Tibial artery (tissue), 4 donors: Measurements from ENCODE around the gene LIG3.
A peak's percentile ranks its signal among the peaks of the same experiment; 100 is the strongest.
"Not testable (repeated sequence)": the region's sequence is repeated elsewhere in the genome, so short reads cannot be mapped to it uniquely, and the experiment has no call there.

Experiments used
- DNase-seq, 2 donors: peaks; one replicate each; pipeline ENCODE4 v3.0.0-alpha.2; 2019
- H3K27ac ChIP-seq, 2 donors: fragments of 200-600 bp; sonication (generic) in 1 of 2; 1 replicate in 1 of 2; 2 replicates in 1 of 2; pipeline ENCODE4 v1.5.1; 2018 to 2019; ENCODE audit warnings: mild to moderate bottlenecking in 1 of 2
- H3K27me3 ChIP-seq, 2 donors: fragments of 200-600 bp; sonication (generic) in 1 of 2; one replicate each; pipeline versions ENCODE4 v1.5.1 to v1.6.0; 2016 to 2019
- H3K36me3 ChIP-seq, 3 donors: fragments of 200-600 bp; sonication (generic) in 2 of 3; one replicate each; pipeline ENCODE4 v1.5.1; 2016 to 2019; ENCODE audit warnings: mild to moderate bottlenecking in 2 of 3
- H3K4me1 ChIP-seq, 4 donors: fragments of 200-600 bp; sonication (generic) in 2 of 4; 1 replicate in 3 of 4; 2 replicates in 1 of 4; pipeline ENCODE4 v1.5.1; 2016 to 2019
- H3K4me3 ChIP-seq, 2 donors: fragments of 200-600 bp; sonication (generic) in 1 of 2; 1 replicate in 1 of 2; 2 replicates in 1 of 2; pipeline ENCODE4 v1.5.1; 2018 to 2019; ENCODE audit warnings: mild to moderate bottlenecking in 2 of 2
- H3K9me3 ChIP-seq, 3 donors: fragments of 200-600 bp; sonication (generic) in 1 of 3; one replicate each; pipeline ENCODE4 v1.5.1; 2016 to 2019
- CTCF ChIP-seq, 2 experiments: fragments of 200-600 bp in 1 of 2; fragments of 450-650 bp in 1 of 2; IDR thresholded peaks; one replicate each; pipeline ENCODE4 v1.5.1; 2017 to 2019; ENCODE audit warnings: antibody characterized with exemption in 2 of 2, mild to moderate bottlenecking in 1 of 2, moderate library complexity in 1 of 2
- intact Hi-C: fragments of 100-400 bp; cut with DNase I; formaldehyde crosslinking; loops from one replicate; pipeline ENCODE4 v1.15.0; 2023; ENCODE audit warnings: low total_unique reads

LIG3 gene

DNA sequence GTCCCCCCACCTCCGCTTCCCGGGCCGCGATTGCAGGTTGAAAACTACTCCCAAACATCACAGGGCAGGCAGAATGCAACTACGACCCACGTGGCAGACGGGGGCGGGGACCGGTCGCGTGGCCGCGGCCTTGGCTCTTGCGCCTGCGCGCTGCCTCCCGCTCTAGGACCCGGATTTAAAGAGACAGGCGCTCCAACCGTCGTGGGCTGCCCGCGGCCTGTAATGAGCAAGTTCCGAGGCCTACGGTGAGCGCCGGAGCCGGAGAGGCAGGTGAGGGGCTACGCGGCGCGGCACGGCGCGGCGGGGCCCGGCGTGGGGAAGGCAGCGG lies at the start of gene LIG3:
TSS of gene LIG3 (plus strand) at position 160 of the 328 bp plus-strand sequence. CDS start 2,494 bp downstream, outside the sequence.
- DNase-seq, result peak; percentile 93 to 96
- no peak for TF ChIP-seq CTCF (IDR thresholded peaks at IDR 0.05)
- H3K4me1 ChIP-seq, result peaks cover 0 to 30% (median 18%) of the 10 kb centered on the region in 4 donors
- intact Hi-C loops, result loop anchor here (10.0 kb wide), 2 partner anchors 134 to 1614 kb away; partner anchors contain the start of genes DHRS11 and RAD51D
- peak within 1 kb of the TSS; percentile 86 to 92 for H3K4me3 ChIP-seq
- H3K27ac ChIP-seq, result peak within 1 kb of the TSS; percentile 97 to 99
- no peaks in the 10 kb centered on the region for H3K27me3 ChIP-seq
- peaks cover 0 to 16% (median 0%) of the 10 kb centered on the region in 3 donors for H3K36me3 ChIP-seq
- H3K9me3 ChIP-seq, result no peaks in the 10 kb centered on the region

DNA sequence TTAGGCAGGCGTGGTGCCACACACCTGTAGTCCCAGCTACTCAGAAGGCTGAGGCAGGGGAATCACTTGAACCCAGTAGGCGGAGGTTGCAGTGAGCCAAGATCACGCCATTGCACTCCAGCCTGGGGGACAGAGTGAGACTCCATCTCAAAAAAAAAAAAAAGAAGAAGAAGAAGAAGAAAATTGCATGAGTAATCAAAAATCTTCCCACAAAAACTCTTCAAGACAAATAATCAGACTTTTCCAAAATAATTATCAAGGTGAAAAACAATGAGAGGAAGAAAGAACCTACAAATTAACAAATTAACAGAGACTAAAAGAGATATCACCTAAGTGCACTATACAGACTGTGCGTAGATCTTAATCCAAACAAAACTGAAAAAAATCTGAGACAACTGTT lies 29.5 kb upstream of the LIG3 start:
- H3K4me3 ChIP-seq, H3K4me1 ChIP-seq, H3K27ac ChIP-seq, H3K9me3 ChIP-seq, H3K36me3 ChIP-seq, H3K27me3 ChIP-seq, DNase-seq, intact Hi-C loops: not testable (repeated sequence)

GRCh38 chr17:34958438-34958837 lies 21.9 kb upstream of the LIG3 start:
- H3K27ac ChIP-seq, result no peak overlapping the region
- no peak overlapping the region for H3K4me3 ChIP-seq
- H3K36me3 ChIP-seq, result peaks cover 0 to 1% (median 0%) of the 10 kb centered on the region in 3 donors
- intact Hi-C loops, result no loop called here
- H3K9me3 ChIP-seq, result no peaks in the 10 kb centered on the region
- no peaks in the 10 kb centered on the region for H3K27me3 ChIP-seq
- no peak for DNase-seq
- no peak for TF ChIP-seq CTCF (IDR thresholded peaks at IDR 0.05)
- peaks cover 0 to 17% (median 11%) of the 10 kb centered on the region in 4 donors for H3K4me1 ChIP-seq

- Histone ChIP-seq H3K27me3 (no peaks in the 10 kb centered on the region), H3K4me3 (peak within 1 kb of the TSS; percentile 68 to 84), H3K4me1 (peaks cover 0 to 17% (median 11%) of the 10 kb centered on the region in 4 donors), H3K36me3 (peaks cover 8 to 30% (median 23%) of the 10 kb centered on the region in 3 donors), H3K9me3 (no peaks in the 10 kb centered on the region), H3K27ac (peak within 1 kb of the TSS; percentile 88 to 90)
- DNase-seq, result peak; percentile 92 to 94
- TF ChIP-seq CTCF (IDR thresholded peaks at IDR 0.05), result no peak
- intact Hi-C loops, result loop anchor here (1.0 kb wide), 1 partner anchor 128 kb away; no protein-coding TSS in a partner anchor
Observed at GRCh38 chr17:34961093-34961911, 19.0 kb upstream of the LIG3 start, which contains the start of the genes CCT6B and ZNF830. Gene CCT6B (minus strand): TSS chr17:34961460. CDS start chr17:34961393, 67 bp downstream. Gene ZNF830 (plus strand): TSS chr17:34961540. CDS start chr17:34961567, 27 bp downstream.

DNA sequence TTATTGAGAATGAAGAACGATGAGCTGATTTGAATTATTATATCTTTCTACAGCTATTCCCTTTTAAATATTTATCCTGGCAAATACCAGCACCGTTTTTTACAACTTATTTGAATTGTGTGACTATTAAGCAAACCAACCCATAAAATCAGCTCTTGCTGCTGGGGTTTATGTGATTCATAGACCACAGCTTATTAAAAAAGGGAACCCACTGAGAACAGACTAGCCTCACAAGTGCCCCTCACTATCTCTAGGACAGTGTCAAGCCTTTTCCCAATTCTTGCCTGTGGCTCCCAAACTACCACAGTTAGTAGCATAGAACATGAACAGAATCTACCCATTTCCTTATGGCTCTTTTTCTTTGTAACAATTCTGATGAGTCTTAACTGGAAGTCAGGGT lies 6.1 kb upstream of the LIG3 start:
- Histone ChIP-seq H3K4me1 (no peaks in the 10 kb centered on the region), H3K36me3 (peaks cover 0 to 5% (median 0%) of the 10 kb centered on the region in 3 donors), H3K9me3 (no peaks in the 10 kb centered on the region), H3K27ac (no peak overlapping the region), H3K4me3 (no peak overlapping the region), H3K27me3 (no peaks in the 10 kb centered on the region)
- TF ChIP-seq CTCF (IDR thresholded peaks at IDR 0.05), result no peak
- DNase-seq, result no peak
- intact Hi-C loops, result no loop called here
